MG63 (cell line): ENCODE data around the gene LPAR6. TPM values are rescaled to one million over a fixed set of nuclear protein-coding genes. Genes with fewer than 3 reads are reported as not detected.

ENCODE experiments used
- DNase-seq: peaks from one replicate; pipeline ENCODE4 v3.0.0-alpha.2; 2020
- H3K27me3 ChIP-seq: fragments of 250-450 bp; sonication (Bioruptor Pico); 2 replicates; pipeline ENCODE4 v1.5.1; 2020; ENCODE audit warnings: mild to moderate bottlenecking, moderate library complexity
- H3K36me3 ChIP-seq: fragments of 250-450 bp; sonication (Bioruptor Pico); 2 replicates; pipeline ENCODE4 v1.5.1; 2020; ENCODE audit warnings: mild to moderate bottlenecking, moderate library complexity
- H3K4me3 ChIP-seq: fragments of 250-450 bp; sonication (Bioruptor Pico); 2 replicates; pipeline ENCODE4 v1.5.1; 2020; ENCODE audit warnings: mild to moderate bottlenecking, moderate library complexity
- H3K9me3 ChIP-seq: fragments of 250-450 bp; sonication (Bioruptor Pico); 2 replicates; pipeline ENCODE4 v1.5.1; 2020; ENCODE audit warnings: mild to moderate bottlenecking, moderate library complexity
- total RNA-seq: library from RNA; depleted of rRNA; stranded (reverse); fragments of >200 nt; shearing (Covaris generic); gene quantifications from 2 replicates; pipeline ENCODE4 v1.2.3, GENCODE V29; 2014; ENCODE audit warnings: low replicate concordance; rRNA removed

The LPAR6 gene
- total RNA-seq, 1 experiment from 2014 or later: not detected

DNA sequence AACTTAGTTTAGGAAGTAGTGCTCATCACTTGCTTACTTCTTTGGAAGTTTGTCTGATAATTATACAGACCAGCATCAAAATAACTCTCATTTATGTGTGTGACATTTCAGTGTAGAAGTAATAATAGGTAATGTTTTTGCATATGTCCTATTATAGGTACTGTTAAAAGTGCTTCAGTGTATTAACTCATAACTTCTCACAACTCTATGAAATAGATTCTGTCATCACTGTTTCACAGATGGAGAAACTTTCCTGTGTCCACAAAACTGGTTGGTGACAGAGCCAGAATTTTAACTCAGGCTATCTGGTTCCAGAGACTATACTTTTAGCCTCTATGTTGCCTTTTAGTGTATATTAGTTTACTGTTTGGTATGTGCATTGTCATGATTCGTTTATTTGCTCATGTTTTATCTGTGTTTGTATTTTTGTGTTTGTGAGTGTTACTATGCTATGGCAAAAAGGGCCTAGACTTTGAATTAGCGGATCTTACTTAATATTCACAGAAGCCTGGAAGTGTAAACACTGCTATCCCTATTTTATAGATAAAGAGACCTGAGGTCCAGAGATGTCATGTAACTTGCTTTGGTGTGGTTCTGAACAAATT lies 12.7 kb downstream of the LPAR6 start:
- no peaks in the 10 kb centered on the region for H3K9me3 ChIP-seq
- DNase-seq: no peak
- no peaks in the 10 kb centered on the region for H3K27me3 ChIP-seq
- H3K4me3 ChIP-seq: no peak overlapping the region
- peaks cover 12% of the 10 kb centered on the region for H3K36me3 ChIP-seq

DNA sequence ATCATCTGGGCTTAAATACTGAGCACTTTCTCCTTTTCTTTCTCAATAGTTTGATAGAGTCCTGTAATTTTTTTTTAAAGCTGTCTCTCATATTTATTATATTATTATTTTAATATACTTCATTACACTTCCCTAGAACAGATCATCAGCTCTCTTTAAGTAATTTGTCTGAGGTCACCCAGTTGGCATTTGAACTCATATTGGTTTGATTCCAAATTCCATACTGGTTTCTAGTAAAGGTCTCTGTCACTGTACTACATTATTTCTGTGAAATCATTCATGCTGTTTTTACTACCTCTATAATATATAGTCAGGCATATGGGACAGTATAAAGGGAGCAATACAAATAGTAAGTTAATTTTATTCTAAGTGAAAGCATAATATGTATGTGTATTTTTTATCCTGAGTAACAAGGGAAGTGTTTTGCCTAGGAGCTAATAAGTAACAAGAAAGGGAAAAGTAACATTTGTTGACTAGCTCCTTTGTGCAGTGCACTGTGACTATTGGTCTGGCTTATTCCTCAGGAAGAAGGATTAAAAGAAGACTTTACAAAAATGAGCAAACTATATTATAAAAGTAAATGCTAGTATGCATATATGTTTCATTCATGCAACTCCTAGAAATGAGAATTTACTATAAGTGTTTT lies 14.3 kb downstream of the LPAR6 start:
- no peak for DNase-seq
- no peaks in the 10 kb centered on the region for H3K27me3 ChIP-seq
- no peaks in the 10 kb centered on the region for H3K9me3 ChIP-seq
- peaks cover 25% of the 10 kb centered on the region for H3K36me3 ChIP-seq
- no peak overlapping the region for H3K4me3 ChIP-seq

DNA sequence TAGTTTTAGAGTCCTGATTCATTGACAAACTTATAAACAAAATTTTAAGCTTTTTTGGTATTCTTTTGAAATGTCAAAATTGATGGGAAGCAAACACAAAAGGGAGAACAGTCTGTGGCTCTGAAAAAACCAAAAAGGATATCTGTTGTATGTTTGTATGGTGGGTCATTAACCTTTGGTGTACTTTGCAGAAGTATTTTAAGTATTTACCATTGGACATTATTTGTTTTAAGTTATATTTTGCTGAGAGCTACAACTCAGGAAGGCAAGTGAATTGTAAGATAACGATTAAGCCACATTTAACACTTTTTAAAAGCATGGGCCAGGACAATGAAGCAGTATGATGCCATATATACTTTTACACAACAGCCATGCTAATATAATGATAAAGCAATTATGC lies 15.2 kb downstream of the LPAR6 start:
- Histone ChIP-seq H3K4me3 (no peak overlapping the region), H3K27me3 (no peaks in the 10 kb centered on the region), H3K36me3 (peaks cover 30% of the 10 kb centered on the region), H3K9me3 (no peaks in the 10 kb centered on the region)
- DNase-seq: no peak

DNA sequence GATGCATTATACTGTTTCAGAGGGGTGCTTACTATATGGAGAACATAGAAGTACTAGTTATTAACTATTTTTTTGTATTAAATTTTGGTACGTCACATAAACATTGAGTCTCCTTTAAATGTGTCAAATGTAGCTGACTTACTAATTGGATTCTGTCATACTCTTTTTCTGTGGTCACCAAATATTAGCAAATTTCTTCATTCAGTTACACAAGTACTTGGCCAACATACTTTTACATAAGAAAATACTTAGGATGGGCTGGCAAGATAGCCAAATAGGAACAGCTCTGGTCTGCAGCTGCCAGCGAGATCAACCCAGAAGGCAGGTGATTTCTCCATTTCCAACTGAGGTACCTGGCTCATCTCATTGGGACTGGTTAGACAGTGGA lies 19.2 kb downstream of the LPAR6 start:
- H3K27me3 ChIP-seq: no peaks in the 10 kb centered on the region
- H3K36me3 ChIP-seq: peaks cover 30% of the 10 kb centered on the region
- no peak overlapping the region for H3K4me3 ChIP-seq
- no peaks in the 10 kb centered on the region for H3K9me3 ChIP-seq
- DNase-seq: no peak

GRCh38 chr13:48393030-48393697 lies 19.7 kb downstream of the LPAR6 start:
- no peak for DNase-seq
- H3K27me3 ChIP-seq: no peaks in the 10 kb centered on the region
- H3K4me3 ChIP-seq: no peak overlapping the region
- peaks cover 30% of the 10 kb centered on the region for H3K36me3 ChIP-seq
- H3K9me3 ChIP-seq: no peaks in the 10 kb centered on the region

DNA sequence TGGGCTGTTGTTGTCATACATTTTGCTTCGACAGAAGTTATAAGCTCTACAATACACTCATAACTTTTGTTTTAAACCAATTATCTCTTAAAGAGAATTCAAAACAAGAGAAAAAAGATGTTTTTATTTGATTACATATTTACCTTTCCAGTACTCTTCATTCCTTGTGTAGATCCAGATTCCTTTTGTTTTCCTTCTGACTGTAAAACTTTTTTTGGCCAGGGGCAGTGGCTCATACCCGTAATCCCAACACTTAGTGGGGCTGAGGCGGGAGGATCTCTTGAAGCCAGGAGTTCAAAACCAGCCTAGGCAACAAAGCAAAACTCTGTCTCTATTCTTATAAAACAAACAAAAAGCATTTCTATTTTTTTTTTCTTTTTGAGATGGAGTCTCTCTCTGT lies 21.7 kb downstream of the LPAR6 start:
- no peak for DNase-seq
- no peaks in the 10 kb centered on the region for H3K27me3 ChIP-seq
- H3K4me3 ChIP-seq: no peak overlapping the region
- peaks cover 33% of the 10 kb centered on the region for H3K36me3 ChIP-seq
- no peaks in the 10 kb centered on the region for H3K9me3 ChIP-seq

DNA sequence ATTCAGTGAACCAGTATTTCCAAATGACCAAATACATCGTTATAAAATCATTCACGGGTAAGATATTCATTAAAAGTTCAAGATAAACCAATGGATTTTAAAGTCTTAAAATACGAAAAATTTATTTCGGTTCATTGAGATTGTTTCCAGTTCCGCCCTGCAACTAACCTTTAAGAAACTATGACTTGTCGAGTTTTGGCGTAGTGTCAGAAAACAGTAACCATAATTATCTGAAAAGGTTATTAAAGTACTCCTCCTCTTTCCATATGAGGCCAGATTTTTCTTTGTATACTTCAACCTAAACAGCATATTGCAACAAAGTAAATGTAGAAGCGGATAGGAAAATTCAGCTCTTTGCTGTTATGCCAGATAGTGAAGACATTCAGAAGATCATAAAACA lies 26.1 kb downstream of the LPAR6 start:
- no peaks in the 10 kb centered on the region for H3K9me3 ChIP-seq
- no peak overlapping the region for H3K4me3 ChIP-seq
- no peak for DNase-seq
- peaks cover 26% of the 10 kb centered on the region for H3K36me3 ChIP-seq
- H3K27me3 ChIP-seq: no peaks in the 10 kb centered on the region

- no peaks in the 10 kb centered on the region for H3K9me3 ChIP-seq
- H3K27me3 ChIP-seq: no peaks in the 10 kb centered on the region
- no peak for DNase-seq
- H3K4me3 ChIP-seq: no peak overlapping the region
- H3K36me3 ChIP-seq: peaks cover 41% of the 10 kb centered on the region
These were observed 29.5 kb downstream of the LPAR6 start for GRCh38 chr13:48383384-48383783.

DNA sequence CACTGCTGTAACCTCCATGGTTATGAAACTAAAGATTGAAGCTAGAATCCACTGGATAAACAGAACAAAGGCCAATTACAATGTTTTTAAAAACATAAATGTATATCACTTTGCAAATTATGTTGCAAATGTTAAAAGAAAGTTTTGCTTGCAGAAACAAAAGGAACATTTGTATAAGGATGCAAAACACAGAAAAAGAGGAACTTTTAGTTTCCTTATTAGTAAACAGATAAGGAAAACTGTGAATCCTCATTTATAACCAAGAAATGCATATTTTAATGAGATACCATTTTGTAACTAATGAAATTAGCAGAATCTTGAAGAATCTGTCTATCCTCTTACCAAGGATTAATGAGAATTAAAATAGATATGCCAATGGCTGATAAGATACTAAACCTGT lies 32.3 kb downstream of the LPAR6 start:
- Histone ChIP-seq H3K27me3 (no peaks in the 10 kb centered on the region), H3K4me3 (no peak overlapping the region), H3K9me3 (no peaks in the 10 kb centered on the region), H3K36me3 (peaks cover 43% of the 10 kb centered on the region)
- DNase-seq: no peak

DNA sequence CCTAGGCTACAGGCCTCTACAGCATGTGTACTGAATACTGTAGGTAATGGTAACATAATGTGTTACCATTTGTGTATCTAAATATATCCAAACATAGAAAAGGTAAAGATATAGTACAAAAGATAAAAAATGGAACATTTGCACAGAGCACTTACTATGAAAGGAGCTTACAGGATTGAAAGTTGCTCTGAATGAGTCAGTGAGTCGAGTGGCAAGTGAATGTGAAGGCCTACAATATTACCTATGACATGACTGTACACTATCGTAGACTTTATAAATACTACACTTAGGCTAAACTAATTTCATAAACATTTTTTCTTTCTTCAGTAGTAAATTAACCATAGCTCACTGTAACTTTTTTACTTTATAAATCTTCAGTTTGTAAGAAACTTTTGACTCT lies 35.1 kb downstream of the LPAR6 start:
- Histone ChIP-seq H3K36me3 (peaks cover 37% of the 10 kb centered on the region), H3K27me3 (no peaks in the 10 kb centered on the region), H3K9me3 (no peaks in the 10 kb centered on the region), H3K4me3 (no peak overlapping the region)
- no peak for DNase-seq

DNA sequence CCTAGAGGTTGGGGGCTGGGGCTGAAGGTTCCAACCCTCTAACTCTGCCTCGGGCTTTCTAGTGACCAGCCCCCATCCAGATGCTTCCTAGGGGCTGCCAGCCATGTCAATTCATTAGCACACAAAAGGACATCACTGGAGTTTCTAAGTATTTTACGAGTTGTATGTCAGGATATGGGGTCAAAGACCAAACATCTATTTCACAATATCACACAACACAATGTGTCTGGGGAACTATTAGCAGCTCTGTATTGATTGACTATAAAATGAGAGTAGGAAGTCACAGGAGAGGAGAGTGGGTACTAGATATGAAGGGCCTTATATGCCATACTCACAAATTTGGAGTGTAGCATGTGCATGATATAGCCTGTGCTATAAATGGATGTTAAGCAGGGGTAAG lies 42.1 kb downstream of the LPAR6 start:
- no peaks in the 10 kb centered on the region for H3K9me3 ChIP-seq
- H3K27me3 ChIP-seq: no peaks in the 10 kb centered on the region
- no peak for DNase-seq
- no peak overlapping the region for H3K4me3 ChIP-seq
- H3K36me3 ChIP-seq: peaks cover 13% of the 10 kb centered on the region

- DNase-seq: no peak
- H3K36me3 ChIP-seq: peaks cover 14% of the 10 kb centered on the region
- H3K27me3 ChIP-seq: no peaks in the 10 kb centered on the region
- no peaks in the 10 kb centered on the region for H3K9me3 ChIP-seq
- no peak overlapping the region for H3K4me3 ChIP-seq
These were observed 42.9 kb downstream of the LPAR6 start for GRCh38 chr13:48369988-48370387.

Other genes with a start within 250 kb of the LPAR6 start
- 39.7 and 47.3 TPM in 2 replicates for gene ITM2B, start 179.9 kb downstream of the LPAR6 start, total RNA-seq
- gene RB1, start 109.4 kb downstream of the LPAR6 start, total RNA-seq: 27.0 and 32.4 TPM in 2 replicates
- gene RCBTB2, start 120.0 kb upstream of the LPAR6 start, total RNA-seq: 2.0 and 3.0 TPM in 2 replicates
- not detected in 2 replicates for gene CYSLTR2, start 240.8 kb upstream of the LPAR6 start, total RNA-seq